ENCODE results near the gene MSH2. TPM values are rescaled to one million over a fixed set of nuclear protein-coding genes. Genes with fewer than 3 reads are reported as not detected.
"Not testable (repeated sequence)": the region's sequence is repeated elsewhere in the genome, so short reads cannot be mapped to it uniquely, and the experiment has no call there.

The MSH2 gene
- total RNA-seq, 1 experiment from 2014 or later = 8.7 TPM

DNA sequence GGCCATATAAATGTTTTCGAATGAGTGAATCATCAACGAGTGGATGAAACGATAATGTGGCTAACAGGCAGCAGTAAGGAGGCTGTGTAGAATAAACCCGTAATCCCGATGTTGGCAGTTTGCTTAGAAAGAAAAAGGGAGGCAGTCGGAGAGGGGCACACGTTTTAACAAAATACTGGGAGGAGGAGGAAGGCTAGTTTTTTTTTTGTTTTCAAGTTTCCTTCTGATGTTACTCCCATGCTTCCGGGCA is 476 bp upstream of the MSH2 start:
- no TSS peak for BruUV-seq (replicated peaks)
- Mint-ChIP-seq H3K4me1 (ENCODE audit: insufficient read depth, unreplicated experiment) (peaks cover 13% of the 10 kb centered on the region), H3K36me3 (ENCODE audit: insufficient read depth, unreplicated experiment) (peaks cover 6% of the 10 kb centered on the region), H3K27me3 (ENCODE audit: insufficient read depth, unreplicated experiment) (no peaks in the 10 kb centered on the region), H3K27ac (ENCODE audit: low read depth, unreplicated experiment) (peak overlapping the region; percentile 80), H3K9me3 (ENCODE audit: unreplicated experiment) (no peaks in the 10 kb centered on the region), H3K4me3 (ENCODE audit: unreplicated experiment) (peak overlapping the region; percentile 99)
- TF ChIP-seq, protein P1, sequence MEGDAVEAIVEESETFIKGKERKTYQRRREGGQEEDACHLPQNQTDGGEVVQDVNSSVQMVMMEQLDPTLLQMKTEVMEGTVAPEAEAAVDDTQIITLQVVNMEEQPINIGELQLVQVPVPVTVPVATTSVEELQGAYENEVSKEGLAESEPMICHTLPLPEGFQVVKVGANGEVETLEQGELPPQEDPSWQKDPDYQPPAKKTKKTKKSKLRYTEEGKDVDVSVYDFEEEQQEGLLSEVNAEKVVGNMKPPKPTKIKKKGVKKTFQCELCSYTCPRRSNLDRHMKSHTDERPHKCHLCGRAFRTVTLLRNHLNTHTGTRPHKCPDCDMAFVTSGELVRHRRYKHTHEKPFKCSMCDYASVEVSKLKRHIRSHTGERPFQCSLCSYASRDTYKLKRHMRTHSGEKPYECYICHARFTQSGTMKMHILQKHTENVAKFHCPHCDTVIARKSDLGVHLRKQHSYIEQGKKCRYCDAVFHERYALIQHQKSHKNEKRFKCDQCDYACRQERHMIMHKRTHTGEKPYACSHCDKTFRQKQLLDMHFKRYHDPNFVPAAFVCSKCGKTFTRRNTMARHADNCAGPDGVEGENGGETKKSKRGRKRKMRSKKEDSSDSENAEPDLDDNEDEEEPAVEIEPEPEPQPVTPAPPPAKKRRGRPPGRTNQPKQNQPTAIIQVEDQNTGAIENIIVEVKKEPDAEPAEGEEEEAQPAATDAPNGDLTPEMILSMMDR (IDR thresholded peaks at IDR 0.05; ENCODE audit: unreplicated experiment) = no peak
- DNase-seq (ENCODE audit: unreplicated experiment) = no peak
- ChIA-PET CTCF (interaction anchor here (0.5 to 2.3 kb wide), 5 partner anchors 11 to 254 kb away, joined by 3 to 11 read pairs (median 5); no protein-coding TSS in a partner anchor), POLR2A (interaction anchor here (0.7 to 1.1 kb wide), 6 partner anchors 10 to 365 kb away, joined by 3 to 5 read pairs (median 4); no protein-coding TSS in a partner anchor)
- intact Hi-C loops (cut with micrococcal nuclease) = no loop called here

DNA sequence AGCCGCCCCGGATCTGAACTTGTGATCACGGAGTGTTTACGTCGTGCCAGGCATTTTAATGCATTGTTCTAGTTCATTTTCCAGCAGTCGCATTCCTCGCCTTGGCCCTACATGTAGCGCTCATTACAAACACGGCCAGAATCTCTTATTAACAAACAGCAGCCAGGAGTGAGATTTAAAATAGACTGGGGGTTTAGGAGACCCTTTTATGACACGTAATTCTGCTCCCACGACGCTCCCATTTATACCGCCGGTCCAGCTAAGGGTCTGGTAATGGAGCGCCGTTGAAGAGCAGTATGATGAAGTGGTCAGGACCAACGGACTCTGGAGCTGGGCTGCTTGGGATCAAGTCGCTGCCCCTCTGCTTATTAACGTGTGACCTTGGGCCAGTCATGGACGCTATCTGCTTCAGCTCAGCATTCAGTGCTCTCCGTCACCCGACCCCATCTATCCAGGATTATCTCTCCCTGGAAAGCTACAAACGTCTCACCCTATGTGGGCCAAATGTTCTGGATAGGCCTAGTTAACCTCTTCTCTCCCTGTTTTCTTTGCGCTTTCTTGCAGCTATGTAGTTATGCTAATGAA is 745 bp downstream of the MSH2 start:
- Mint-ChIP-seq H3K4me3 (ENCODE audit: unreplicated experiment) (peak overlapping the region; percentile 99), H3K27ac (ENCODE audit: low read depth, unreplicated experiment) (peak overlapping the region; percentile 80), H3K36me3 (ENCODE audit: insufficient read depth, unreplicated experiment) (peaks cover 6% of the 10 kb centered on the region), H3K9me3 (ENCODE audit: unreplicated experiment) (no peaks in the 10 kb centered on the region), H3K4me1 (ENCODE audit: insufficient read depth, unreplicated experiment) (peaks cover 13% of the 10 kb centered on the region), H3K27me3 (ENCODE audit: insufficient read depth, unreplicated experiment) (no peaks in the 10 kb centered on the region)
- TF ChIP-seq, protein P1 (IDR thresholded peaks at IDR 0.05; ENCODE audit: unreplicated experiment) = no peak
- BruUV-seq (replicated peaks) = TSS peak; percentile 38
- intact Hi-C loops (cut with micrococcal nuclease) = no loop called here
- ChIA-PET POLR2A (interaction anchor here (0.6 to 1.7 kb wide), 4 partner anchors 9 to 221 kb away, joined by 3 read pairs; no protein-coding TSS in a partner anchor), CTCF (interaction anchor here (0.6 to 2.3 kb wide), 9 partner anchors 9 to 991 kb away, joined by 3 to 11 read pairs (median 6); no protein-coding TSS in a partner anchor)
- no peak for DNase-seq (ENCODE audit: unreplicated experiment)

DNA sequence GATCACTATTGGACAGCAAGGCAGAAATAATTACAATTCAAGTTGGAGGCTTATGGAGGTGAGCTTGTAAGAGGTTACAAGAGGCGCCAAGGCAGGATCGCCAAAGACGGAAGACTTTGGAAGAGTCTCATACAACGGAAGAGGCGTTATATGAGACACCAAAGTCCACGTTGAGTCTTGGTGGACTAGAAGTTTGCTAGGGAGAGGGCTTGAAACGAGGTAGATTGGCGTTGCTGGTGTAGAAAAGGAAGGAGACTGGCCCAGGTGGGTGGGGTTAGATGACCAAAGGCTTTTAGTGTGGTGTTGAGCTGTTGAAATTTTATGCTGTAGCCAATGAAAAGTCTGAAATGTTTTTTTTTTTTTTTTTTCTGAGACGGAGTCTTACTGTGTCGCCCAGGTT is 1.4 kb downstream of the MSH2 start:
- intact Hi-C loops (cut with micrococcal nuclease) = no loop called here
- ChIA-PET POLR2A (interaction anchor here (0.8 to 1.7 kb wide), 2 partner anchors 8 to 69 kb away, joined by 3 read pairs; no protein-coding TSS in a partner anchor), CTCF (interaction anchor here (0.6 to 2.3 kb wide), 7 partner anchors 16 to 991 kb away, joined by 3 to 11 read pairs (median 4); no protein-coding TSS in a partner anchor)
- peaks cover 13% of the 10 kb centered on the region for H3K4me1 Mint-ChIP-seq (ENCODE audit: insufficient read depth, unreplicated experiment)
- no peak for DNase-seq (ENCODE audit: unreplicated experiment)
- peaks cover 6% of the 10 kb centered on the region for H3K36me3 Mint-ChIP-seq (ENCODE audit: insufficient read depth, unreplicated experiment)
- TF ChIP-seq, protein P1 (IDR thresholded peaks at IDR 0.05; ENCODE audit: unreplicated experiment) = no peak
- H3K9me3 Mint-ChIP-seq (ENCODE audit: unreplicated experiment) = no peaks in the 10 kb centered on the region
- no peaks in the 10 kb centered on the region for H3K27me3 Mint-ChIP-seq (ENCODE audit: insufficient read depth, unreplicated experiment)
- no TSS peak for BruUV-seq (replicated peaks)
- peak overlapping the region; percentile 99 for H3K4me3 Mint-ChIP-seq (ENCODE audit: unreplicated experiment)
- H3K27ac Mint-ChIP-seq (ENCODE audit: low read depth, unreplicated experiment) = peak overlapping the region; percentile 80

DNA sequence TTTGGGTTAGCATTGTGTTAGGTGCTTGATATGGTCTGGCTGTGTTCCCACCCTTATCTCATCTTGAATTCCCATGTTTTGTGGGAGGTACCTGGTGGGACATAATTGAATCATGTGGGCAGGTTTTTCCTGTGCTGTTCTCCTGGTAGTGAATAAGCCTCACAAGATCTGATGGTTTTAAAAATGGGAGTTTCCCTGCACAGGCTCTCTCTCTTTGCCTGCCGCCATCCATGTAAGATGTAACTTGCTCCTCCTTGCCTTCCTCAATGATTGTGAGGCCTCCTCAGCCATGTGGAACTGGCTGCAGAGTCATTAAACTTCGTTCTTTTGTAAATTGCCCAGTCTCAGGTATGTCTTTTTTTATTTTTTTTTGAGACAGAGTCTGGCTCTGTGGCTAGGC is 2.8 kb downstream of the MSH2 start:
- intact Hi-C loops (cut with micrococcal nuclease) = no loop called here
- Mint-ChIP-seq H3K27ac (ENCODE audit: low read depth, unreplicated experiment) (peak overlapping the region; percentile 40), H3K9me3 (ENCODE audit: unreplicated experiment) (no peaks in the 10 kb centered on the region), H3K36me3 (ENCODE audit: insufficient read depth, unreplicated experiment) (peaks cover 6% of the 10 kb centered on the region), H3K27me3 (ENCODE audit: insufficient read depth, unreplicated experiment) (no peaks in the 10 kb centered on the region), H3K4me1 (ENCODE audit: insufficient read depth, unreplicated experiment) (peaks cover 13% of the 10 kb centered on the region), H3K4me3 (ENCODE audit: unreplicated experiment) (no peak overlapping the region)
- TF ChIP-seq, protein P1 (IDR thresholded peaks at IDR 0.05; ENCODE audit: unreplicated experiment) = no peak
- DNase-seq (ENCODE audit: unreplicated experiment) = no peak
- ChIA-PET CTCF (interaction anchor here (0.6 kb wide), 1 partner anchor 452 kb away, joined by 3 read pairs; no protein-coding TSS in a partner anchor), POLR2A (interaction anchor here (1.7 kb wide), 1 partner anchor 71 kb away, joined by 3 read pairs; no protein-coding TSS in a partner anchor)
- BruUV-seq (replicated peaks) = no TSS peak

DNA sequence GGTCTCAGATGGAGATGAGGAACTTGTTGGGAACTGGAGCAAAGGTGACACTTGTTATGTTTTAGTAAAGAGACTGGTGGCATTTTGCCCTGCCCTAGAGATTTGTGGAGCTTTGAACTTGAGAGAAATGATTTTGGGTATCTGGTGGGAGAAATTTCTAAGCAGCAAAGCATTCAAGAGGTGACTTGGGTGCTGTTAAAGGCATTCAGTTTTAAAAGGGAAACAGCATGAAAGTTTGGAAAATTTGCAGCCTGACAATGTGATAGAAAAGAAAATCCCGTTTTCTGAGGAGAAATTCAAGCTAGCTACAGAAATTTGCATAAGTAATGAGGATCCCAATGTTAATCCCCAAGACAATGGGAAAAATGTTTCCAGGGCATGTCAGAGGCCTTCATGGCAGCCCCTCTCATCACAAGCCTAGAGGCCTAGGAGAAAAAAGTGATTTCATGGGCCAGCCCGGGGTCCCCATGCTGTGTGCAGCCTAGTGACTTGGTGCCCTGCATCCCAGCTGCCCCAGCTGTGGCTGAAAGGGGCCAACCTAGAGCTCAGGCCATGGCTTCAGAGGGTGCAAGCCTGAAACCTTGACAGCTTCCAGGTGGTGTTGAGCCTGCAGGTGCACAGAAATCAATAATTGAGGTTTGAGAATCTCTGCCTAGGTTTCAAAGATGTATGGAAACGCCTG is 3.8 kb downstream of the MSH2 start:
- H3K4me1 Mint-ChIP-seq (ENCODE audit: insufficient read depth, unreplicated experiment) = peaks cover 13% of the 10 kb centered on the region
- H3K27me3 Mint-ChIP-seq (ENCODE audit: insufficient read depth, unreplicated experiment); H3K4me3 Mint-ChIP-seq (ENCODE audit: unreplicated experiment); H3K27ac Mint-ChIP-seq (ENCODE audit: low read depth, unreplicated experiment); DNase-seq (ENCODE audit: unreplicated experiment); POLR2A ChIA-PET; H3K9me3 Mint-ChIP-seq (ENCODE audit: unreplicated experiment); intact Hi-C loops (cut with micrococcal nuclease); BruUV-seq (replicated peaks): not testable (repeated sequence)
- CTCF ChIA-PET = interaction anchor here (1.0 kb wide), 1 partner anchor 72 kb away, joined by 4 read pairs; no protein-coding TSS in a partner anchor
- peaks cover 12% of the 10 kb centered on the region for H3K36me3 Mint-ChIP-seq (ENCODE audit: insufficient read depth, unreplicated experiment)

DNA sequence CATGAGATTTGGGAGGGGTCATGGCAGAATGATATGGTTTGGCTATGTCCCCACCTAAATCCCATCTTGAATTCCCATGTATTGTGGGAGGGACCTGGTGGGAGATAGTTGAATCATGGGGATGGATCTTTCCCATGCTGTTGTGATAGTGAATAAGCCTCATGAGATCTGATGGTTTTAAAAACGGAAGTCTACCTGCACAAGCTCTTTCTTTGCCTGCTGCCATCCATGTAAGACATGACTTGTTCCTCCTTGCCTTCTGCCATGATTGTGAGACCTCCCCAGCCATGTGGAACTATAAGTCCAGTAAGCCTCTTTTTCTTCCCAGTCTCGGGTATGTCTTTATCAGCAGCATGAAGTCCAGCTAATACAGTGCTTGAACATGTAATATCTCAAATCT is 5.0 kb downstream of the MSH2 start:
- CTCF ChIA-PET = interaction anchor here (0.6 to 1.0 kb wide), 2 partner anchors 73 to 360 kb away, joined by 4 read pairs; no protein-coding TSS in a partner anchor
- DNase-seq (ENCODE audit: unreplicated experiment); POLR2A ChIA-PET; H3K4me1 Mint-ChIP-seq (ENCODE audit: insufficient read depth, unreplicated experiment); H3K4me3 Mint-ChIP-seq (ENCODE audit: unreplicated experiment); BruUV-seq (replicated peaks); intact Hi-C loops (cut with micrococcal nuclease); H3K9me3 Mint-ChIP-seq (ENCODE audit: unreplicated experiment); H3K27ac Mint-ChIP-seq (ENCODE audit: low read depth, unreplicated experiment); H3K27me3 Mint-ChIP-seq (ENCODE audit: insufficient read depth, unreplicated experiment): not testable (repeated sequence)
- peaks cover 20% of the 10 kb centered on the region for H3K36me3 Mint-ChIP-seq (ENCODE audit: insufficient read depth, unreplicated experiment)

Measured in MCF 10A (cell line).